Cardiac muscle cell (in vitro differentiated cells and primary cell): Measurements from ENCODE around the gene TAF1C. TPM values are rescaled to one million over a fixed set of nuclear protein-coding genes. Genes with fewer than 3 reads are reported as not detected.
A peak's percentile ranks its signal among the peaks of the same experiment; 100 is the strongest.

Experiments used
- DNase-seq, 2 donors: peaks; one replicate each; pipeline versions ENCODE4 v3.0.0 to v3.0.0-alpha.2; 2010 to 2017; ENCODE audit warnings: low read depth in 1 of 2, low spot score in 1 of 2
- H3K27ac ChIP-seq: fragments of 200-600 bp; sonication (generic); 2 replicates; pipeline ENCODE4 v1.5.1; 2016
- H3K27me3 ChIP-seq: fragments of 200-600 bp; sonication (generic); 2 replicates; pipeline ENCODE4 v1.6.0; 2016; ENCODE audit warnings: control low read depth
- H3K36me3 ChIP-seq: fragments of 200-600 bp; sonication (generic); 2 replicates; pipeline ENCODE4 v1.5.1; 2016; ENCODE audit warnings: control low read depth
- H3K4me1 ChIP-seq: fragments of 200-600 bp; sonication (generic); 2 replicates; pipeline ENCODE4 v1.8.1; 2017; ENCODE audit warnings: low read depth, mild to moderate bottlenecking, mixed run types
- H3K4me3 ChIP-seq: fragments of 200-600 bp; sonication (generic); 2 replicates; pipeline ENCODE4 v1.5.1; 2016; ENCODE audit warnings: mild to moderate bottlenecking
- H3K9me3 ChIP-seq: fragments of 200-600 bp; sonication (generic); 2 replicates; pipeline ENCODE4 v1.5.1; 2017; ENCODE audit warnings: low read depth, mild to moderate bottlenecking, control low read depth
- polyA plus RNA-seq: library from polyadenylated mRNA; unstranded; fragments of >200 nt; fragmentation: Nextera tagmentation; extraction: Ambion mirVana; gene quantifications from 2 replicates; pipeline ENCODE4 v1.2.1, GENCODE V29; 2016
- total RNA-seq: library from RNA; depleted of rRNA; stranded (reverse); fragments of >200 nt; gene quantifications from 2 replicates; pipeline ENCODE4 v1.2.3, GENCODE V29; 2016
- TF ChIP-seq, protein P1 (sequence below): IDR thresholded peaks from 2 replicates; pipeline ENCODE4 v1.5.1; 2012; ENCODE audit warnings: low read depth, mild to moderate bottlenecking, low read length

TAF1C gene
- total and polyA plus RNA-seq, 2 experiments from 2014 or later, result 54.8 to 73.4 TPM

DNA sequence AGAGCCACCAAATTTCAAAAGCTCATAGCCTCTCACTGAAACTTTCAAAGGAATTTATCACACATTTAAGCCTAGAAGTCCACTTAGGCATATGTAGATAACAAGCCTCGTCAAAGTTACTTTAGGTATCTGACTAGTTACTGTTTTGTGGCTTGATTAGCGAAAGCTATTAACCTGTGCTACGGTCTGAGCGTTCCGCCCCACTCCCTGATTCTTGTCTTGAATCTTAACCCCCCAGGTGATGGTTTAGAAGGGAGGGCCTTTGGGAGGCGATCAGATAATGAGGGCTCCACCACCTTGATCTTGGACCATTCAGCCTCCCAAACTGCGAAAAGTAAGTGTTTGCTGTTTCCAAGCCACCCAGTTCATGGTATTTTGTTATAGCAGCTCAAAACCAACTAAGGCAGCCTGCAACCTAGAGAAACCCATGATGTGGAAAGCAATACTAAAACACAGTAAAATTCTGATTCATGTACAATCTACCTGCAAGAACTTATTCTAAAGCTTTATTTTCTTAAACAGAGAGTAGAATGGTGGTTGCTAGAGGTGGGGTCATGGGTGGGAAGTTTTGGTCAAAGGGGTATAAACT is 49.0 kb downstream of the TAF1C start:
- Histone ChIP-seq H3K27ac (peak overlapping the region; percentile 97), H3K4me1 (peaks cover 37% of the 10 kb centered on the region), H3K36me3 (no peaks in the 10 kb centered on the region), H3K9me3 (no peaks in the 10 kb centered on the region), H3K4me3 (peak overlapping the region; percentile 5), H3K27me3 (no peaks in the 10 kb centered on the region)
- DNase-seq, result no peak
- TF ChIP-seq, protein P1, sequence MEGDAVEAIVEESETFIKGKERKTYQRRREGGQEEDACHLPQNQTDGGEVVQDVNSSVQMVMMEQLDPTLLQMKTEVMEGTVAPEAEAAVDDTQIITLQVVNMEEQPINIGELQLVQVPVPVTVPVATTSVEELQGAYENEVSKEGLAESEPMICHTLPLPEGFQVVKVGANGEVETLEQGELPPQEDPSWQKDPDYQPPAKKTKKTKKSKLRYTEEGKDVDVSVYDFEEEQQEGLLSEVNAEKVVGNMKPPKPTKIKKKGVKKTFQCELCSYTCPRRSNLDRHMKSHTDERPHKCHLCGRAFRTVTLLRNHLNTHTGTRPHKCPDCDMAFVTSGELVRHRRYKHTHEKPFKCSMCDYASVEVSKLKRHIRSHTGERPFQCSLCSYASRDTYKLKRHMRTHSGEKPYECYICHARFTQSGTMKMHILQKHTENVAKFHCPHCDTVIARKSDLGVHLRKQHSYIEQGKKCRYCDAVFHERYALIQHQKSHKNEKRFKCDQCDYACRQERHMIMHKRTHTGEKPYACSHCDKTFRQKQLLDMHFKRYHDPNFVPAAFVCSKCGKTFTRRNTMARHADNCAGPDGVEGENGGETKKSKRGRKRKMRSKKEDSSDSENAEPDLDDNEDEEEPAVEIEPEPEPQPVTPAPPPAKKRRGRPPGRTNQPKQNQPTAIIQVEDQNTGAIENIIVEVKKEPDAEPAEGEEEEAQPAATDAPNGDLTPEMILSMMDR, result no peak

- no peak overlapping the region for H3K4me3 ChIP-seq
- peak overlapping the region; percentile 97 for H3K27ac ChIP-seq
- no peaks in the 10 kb centered on the region for H3K27me3 ChIP-seq
- DNase-seq, result no peak
- no peaks in the 10 kb centered on the region for H3K9me3 ChIP-seq
- peaks cover 37% of the 10 kb centered on the region for H3K4me1 ChIP-seq
- H3K36me3 ChIP-seq, result no peaks in the 10 kb centered on the region
- TF ChIP-seq, protein P1, result no peak
Observed at GRCh38 chr16:84137287-84137686, 49.6 kb downstream of the TAF1C start.

- TF ChIP-seq, protein P1, result no peak
Observed at GRCh38 chr16:84136331-84137125, 50.3 kb downstream of the TAF1C start.

GRCh38 chr16:84132527-84133285 is 54.2 kb downstream of the TAF1C start:
- DNase-seq, result no peak
- Histone ChIP-seq H3K4me1 (peaks cover 14% of the 10 kb centered on the region), H3K36me3 (peaks cover 29% of the 10 kb centered on the region), H3K9me3 (no peaks in the 10 kb centered on the region), H3K27me3 (no peaks in the 10 kb centered on the region), H3K27ac (no peak overlapping the region), H3K4me3 (no peak overlapping the region)
- TF ChIP-seq, protein P1, result no peak

More at GRCh38 chr16:84136331-84137125, 50.3 kb downstream of the TAF1C start:
- Histone ChIP-seq H3K4me1 (peaks cover 37% of the 10 kb centered on the region), H3K4me3 (no peak overlapping the region), H3K27me3 (no peaks in the 10 kb centered on the region), H3K36me3 (no peaks in the 10 kb centered on the region), H3K27ac (peak overlapping the region; percentile 97), H3K9me3 (no peaks in the 10 kb centered on the region)
- no peak for DNase-seq

DNA sequence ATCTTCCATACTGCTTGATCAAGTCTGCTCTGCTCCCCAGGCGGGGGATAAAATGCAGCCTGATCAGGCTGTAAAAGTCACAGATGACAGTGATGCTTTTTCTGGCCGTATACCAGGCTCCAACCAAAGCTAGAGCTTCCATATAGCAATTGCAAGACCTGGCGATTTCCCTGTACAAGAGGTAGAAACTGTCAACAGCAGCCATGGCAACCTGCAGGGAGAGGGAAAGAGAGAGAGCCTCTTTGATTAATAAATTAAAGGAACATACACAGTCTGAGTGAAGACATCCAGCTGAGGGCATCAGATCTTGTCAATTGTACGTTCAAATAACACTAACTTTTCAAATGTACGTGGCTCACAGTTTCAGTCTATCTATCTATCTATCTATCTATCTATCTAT is 55.7 kb downstream of the TAF1C start:
- Histone ChIP-seq H3K27ac (no peak overlapping the region), H3K9me3 (no peaks in the 10 kb centered on the region), H3K36me3 (peaks cover 31% of the 10 kb centered on the region), H3K4me3 (no peak overlapping the region), H3K27me3 (no peaks in the 10 kb centered on the region), H3K4me1 (no peaks in the 10 kb centered on the region)
- DNase-seq, result no peak
- TF ChIP-seq, protein P1, result no peak

Other genes starting within 250 kb of the TAF1C start
- gene OSGIN1, start 233.8 kb downstream of the TAF1C start, total RNA-seq, result 0.60 and 3.4 TPM in 2 replicates
- 0.76 and 3.4 TPM in 2 replicates for gene OSGIN1, start 233.8 kb downstream of the TAF1C start, polyA plus RNA-seq
- gene NECAB2, start 218.8 kb downstream of the TAF1C start, total RNA-seq, result 0.63 and 2.7 TPM in 2 replicates
- gene NECAB2, start 218.8 kb downstream of the TAF1C start, polyA plus RNA-seq, result 0.90 and 2.2 TPM in 2 replicates
- gene SLC38A8, start 144.3 kb downstream of the TAF1C start, total RNA-seq, result not detected in 2 replicates
- not detected in 2 replicates for gene SLC38A8, start 144.3 kb downstream of the TAF1C start, polyA plus RNA-seq
- gene MBTPS1, start 70.1 kb downstream of the TAF1C start, total RNA-seq, result 69.7 and 70.1 TPM in 2 replicates
- 61.0 and 64.5 TPM in 2 replicates for gene MBTPS1, start 70.1 kb downstream of the TAF1C start, polyA plus RNA-seq
- gene HSDL1, start 41.9 kb downstream of the TAF1C start, total RNA-seq, result 51.7 and 58.9 TPM in 2 replicates
- 60.0 and 78.1 TPM in 2 replicates for gene HSDL1, start 41.9 kb downstream of the TAF1C start, polyA plus RNA-seq
- 0.51 and 1.3 TPM in 2 replicates for gene DNAAF1, start 41.7 kb downstream of the TAF1C start, total RNA-seq
- 0.82 and 1.1 TPM in 2 replicates for gene DNAAF1, start 41.7 kb downstream of the TAF1C start, polyA plus RNA-seq
- gene ADAD2, start 4.1 kb upstream of the TAF1C start, total RNA-seq, result 0.04 TPM in 1 of 2 replicates, not detected in the other
- not detected in 2 replicates for gene ADAD2, start 4.1 kb upstream of the TAF1C start, polyA plus RNA-seq
- not detected in 2 replicates for gene KCNG4, start 53.0 kb upstream of the TAF1C start, total RNA-seq
- gene KCNG4, start 53.0 kb upstream of the TAF1C start, polyA plus RNA-seq, result not detected in 2 replicates
- 18.5 and 18.9 TPM in 2 replicates for gene WFDC1, start 107.8 kb upstream of the TAF1C start, total RNA-seq
- 20.1 and 22.2 TPM in 2 replicates for gene WFDC1, start 107.8 kb upstream of the TAF1C start, polyA plus RNA-seq
- 0.18 TPM in 1 of 2 replicates, not detected in the other for gene ATP2C2, start 181.5 kb upstream of the TAF1C start, total RNA-seq
- 0.53 and 0.79 TPM in 2 replicates for gene ATP2C2, start 181.5 kb upstream of the TAF1C start, polyA plus RNA-seq